ENCODE data around the gene BSG.

Gene BSG

DNA sequence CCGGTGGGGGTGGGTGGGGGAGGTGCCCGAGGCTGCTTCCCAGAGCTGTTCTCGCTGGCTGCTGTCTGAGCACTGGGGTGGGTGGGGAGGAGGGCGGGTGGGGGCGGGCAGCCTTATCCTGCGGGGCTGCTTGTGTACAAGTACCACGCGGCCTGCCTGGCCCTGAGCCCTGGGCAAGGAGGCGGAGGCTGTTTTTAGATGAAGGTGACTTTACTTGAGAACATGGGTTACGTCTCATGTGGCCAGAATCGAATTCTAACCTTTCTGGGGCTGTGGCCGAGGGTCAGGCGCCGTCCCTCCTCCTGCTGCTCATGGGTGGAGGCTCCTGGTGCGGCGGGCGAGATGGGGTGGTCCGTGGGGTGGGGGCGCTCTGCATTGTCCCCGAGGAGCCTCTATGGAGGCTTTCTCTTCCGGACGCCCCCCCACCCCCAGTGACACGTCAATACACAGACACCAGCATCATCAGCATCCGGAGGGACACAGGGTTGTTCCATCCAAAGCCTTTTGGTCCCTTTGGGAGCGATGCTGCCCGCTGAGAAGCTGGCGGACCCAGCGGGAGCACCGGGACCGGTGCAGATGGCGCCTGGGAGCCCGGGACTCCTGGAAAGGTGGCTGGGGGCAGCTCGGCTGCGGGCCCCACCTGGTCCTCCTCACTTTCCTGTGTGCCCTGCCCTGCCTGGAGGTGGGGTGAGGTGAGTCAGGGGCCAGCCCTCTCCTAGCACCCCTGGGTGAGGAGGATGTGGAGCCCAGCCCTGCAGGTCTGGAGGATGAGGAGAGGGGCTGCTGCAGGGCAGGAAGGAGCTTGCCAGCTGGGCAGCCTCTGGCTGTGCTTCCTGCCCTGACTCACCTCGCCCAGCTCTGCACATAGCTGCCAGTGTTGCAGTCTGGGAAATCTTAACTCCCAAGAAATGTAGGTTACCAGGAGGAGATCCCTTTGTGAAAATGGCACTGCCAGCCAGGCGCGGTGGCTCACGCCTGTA, 3.4 kb downstream of the BSG start:
- DNase-seq (ENCODE audit: insufficient read length, low spot score), result no peak
- no peak for TF ChIP-seq CTCF (IDR thresholded peaks at IDR 0.05; ENCODE audit: insufficient read depth, missing control alignments)
- FAIRE-seq, result no peak

DNA sequence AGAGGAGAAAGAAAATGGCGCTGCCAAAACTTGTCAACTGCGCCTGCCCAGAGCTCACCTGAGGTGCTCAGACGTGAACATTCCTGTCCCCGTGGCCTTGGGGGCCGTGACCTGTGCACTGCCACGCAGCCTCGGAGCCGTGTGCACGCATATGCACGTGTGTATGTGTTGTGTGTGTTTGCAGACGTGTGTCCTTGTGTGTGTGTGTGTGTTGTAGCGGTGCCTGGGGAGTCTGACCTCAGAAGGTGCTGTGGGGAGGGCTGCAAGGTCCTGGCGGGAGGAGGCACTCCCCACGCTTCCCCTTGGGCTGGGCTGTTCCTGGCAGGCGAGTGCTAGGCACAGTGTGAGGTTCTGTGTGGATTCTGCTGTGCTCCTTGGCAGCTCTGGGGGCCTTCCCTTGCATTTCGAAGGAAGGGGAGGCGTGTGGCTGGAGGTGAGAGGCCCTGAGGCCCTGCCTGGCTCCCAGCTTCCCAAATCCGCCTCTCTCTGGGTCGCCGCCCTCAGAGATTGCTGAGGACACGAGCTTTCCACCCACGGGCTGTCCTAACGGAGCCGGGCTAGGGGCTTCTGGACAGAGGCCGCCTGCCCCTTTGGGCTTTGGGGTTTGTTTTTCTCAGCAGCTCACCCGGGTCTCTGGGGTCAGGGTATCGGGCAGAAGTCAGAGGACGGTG, 4.5 kb downstream of the BSG start:
- no peak for TF ChIP-seq CTCF (IDR thresholded peaks at IDR 0.05; ENCODE audit: insufficient read depth, missing control alignments)
- no peak for FAIRE-seq
- no peak for DNase-seq (ENCODE audit: insufficient read length, low spot score)

DNA sequence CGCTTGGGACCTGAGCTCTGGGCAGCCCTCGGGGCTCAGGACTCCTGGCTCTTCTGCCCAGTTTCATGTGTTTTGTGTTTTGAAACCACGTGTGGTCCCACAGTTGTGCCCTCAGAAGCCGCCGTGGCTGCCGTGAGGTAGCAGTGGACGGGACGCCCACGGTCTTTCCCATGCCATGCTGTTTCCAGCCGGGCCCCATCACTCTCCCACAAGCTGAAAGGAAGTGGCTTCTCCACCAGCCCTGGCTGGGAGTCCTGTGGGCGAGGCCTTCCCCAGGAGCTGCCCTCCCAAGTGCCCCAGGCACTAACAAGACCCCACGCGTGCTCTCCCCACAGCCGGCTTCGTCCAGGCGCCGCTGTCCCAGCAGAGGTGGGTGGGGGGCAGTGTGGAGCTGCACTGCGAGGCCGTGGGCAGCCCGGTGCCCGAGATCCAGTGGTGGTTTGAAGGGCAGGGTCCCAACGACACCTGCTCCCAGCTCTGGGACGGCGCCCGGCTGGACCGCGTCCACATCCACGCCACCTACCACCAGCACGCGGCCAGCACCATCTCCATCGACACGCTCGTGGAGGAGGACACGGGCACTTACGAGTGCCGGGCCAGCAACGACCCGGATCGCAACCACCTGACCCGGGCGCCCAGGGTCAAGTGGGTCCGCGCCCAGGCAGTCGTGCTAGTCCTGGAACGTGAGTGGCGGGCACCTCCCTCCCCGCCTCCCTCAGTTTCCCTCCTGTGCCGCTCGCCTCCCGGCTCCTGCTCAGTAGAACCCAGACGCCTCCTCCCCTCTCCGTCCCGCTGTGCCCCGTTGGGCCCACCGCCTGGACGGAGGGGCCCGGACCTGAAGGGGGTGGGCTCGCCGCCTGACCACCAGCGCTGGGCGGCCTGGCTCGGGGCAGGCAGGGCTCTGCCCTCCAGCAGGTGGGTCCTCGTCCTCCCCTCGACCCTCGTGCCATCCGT, 5.3 kb downstream of the BSG start:
- no peak for TF ChIP-seq CTCF (IDR thresholded peaks at IDR 0.05; ENCODE audit: insufficient read depth, missing control alignments)
- FAIRE-seq (no peak), DNase-seq (ENCODE audit: insufficient read length, low spot score) (no peak)

DNA sequence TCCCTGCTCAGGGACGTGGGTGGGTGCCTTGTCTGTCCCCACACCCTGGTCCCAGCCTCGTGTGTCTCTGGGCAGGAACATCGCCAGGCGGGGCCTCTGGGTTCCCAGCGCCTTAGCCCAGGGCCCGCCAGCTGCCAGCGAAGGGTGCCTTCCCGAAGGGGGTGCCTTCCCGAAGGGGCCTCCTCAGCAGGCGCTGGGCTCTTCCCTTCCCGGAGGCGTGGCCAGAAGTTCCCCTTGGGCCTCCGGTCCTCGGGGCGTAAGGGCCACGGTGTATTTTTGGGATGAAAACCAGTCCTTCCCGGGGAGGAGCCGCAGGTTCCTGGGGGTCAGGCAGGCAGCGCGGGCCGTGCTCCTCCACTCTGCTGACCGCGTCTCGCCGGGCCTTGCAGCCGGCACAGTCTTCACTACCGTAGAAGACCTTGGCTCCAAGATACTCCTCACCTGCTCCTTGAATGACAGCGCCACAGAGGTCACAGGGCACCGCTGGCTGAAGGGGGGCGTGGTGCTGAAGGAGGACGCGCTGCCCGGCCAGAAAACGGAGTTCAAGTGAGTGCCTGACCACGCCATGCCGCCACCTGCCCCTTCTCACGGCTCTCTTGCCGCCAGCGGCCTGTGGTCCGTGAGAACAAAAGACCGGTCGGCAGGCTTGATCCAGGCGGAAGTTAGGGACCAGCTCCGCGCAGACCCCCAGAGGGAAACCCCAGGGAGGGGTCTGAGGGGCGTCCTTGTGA, 6.9 kb downstream of the BSG start:
- no peak for FAIRE-seq

GRCh38 chr19:579842-580155, 7.4 kb downstream of the BSG start:
- no peak for TF ChIP-seq CTCF (IDR thresholded peaks at IDR 0.05; ENCODE audit: insufficient read depth, missing control alignments)
- DNase-seq (ENCODE audit: insufficient read length, low spot score) (no peak), FAIRE-seq (no peak)

More for the DNA sequence above, 6.9 kb downstream of the BSG start:
- no peak for DNase-seq (ENCODE audit: insufficient read length, low spot score)
- no peak for TF ChIP-seq CTCF (IDR thresholded peaks at IDR 0.05; ENCODE audit: insufficient read depth, missing control alignments)

- FAIRE-seq, result no peak
- no peak for TF ChIP-seq CTCF (IDR thresholded peaks at IDR 0.05; ENCODE audit: insufficient read depth, missing control alignments)
- DNase-seq (ENCODE audit: insufficient read length, low spot score), result no peak
Measured at GRCh38 chr19:580274-580835, 8.0 kb downstream of the BSG start.

Data from D721Med (cell line).